GM10248 (cell line): ENCODE data around the gene ENTPD8.
"Not testable (repeated sequence)": the region's sequence is repeated elsewhere in the genome, so short reads cannot be mapped to it uniquely, and the experiment has no call there.

Source experiments
- CTCF ChIA-PET: fragments of 300-600 bp; sonication (Branson Sonifier 250); formaldehyde crosslinking; extraction: SDS; loops from one replicate; lab custom pipeline; 2021; ENCODE audit warnings: antibody characterized with exemption; lab: Yijun Ruan, JAX
- POLR2A ChIA-PET: fragments of 350-650 bp; sonication (Branson Sonifier 250); formaldehyde crosslinking; extraction: SDS; loops from one replicate; lab custom pipeline; 2020; ENCODE audit warnings: antibody characterized with exemption; lab: Yijun Ruan, JAX
- DNase-seq: peaks from one replicate; pipeline ENCODE4 v3.0.0; 2012; ENCODE audit errors: extremely low spot score
- TF ChIP-seq, protein P1 (sequence below): IDR thresholded peaks from 2 replicates; pipeline ENCODE4 v1.5.1; 2012; ENCODE audit warnings: mild to moderate bottlenecking, low read depth; ENCODE audit errors: extremely low read depth, missing control alignments, control extremely low read depth

Gene ENTPD8

DNA sequence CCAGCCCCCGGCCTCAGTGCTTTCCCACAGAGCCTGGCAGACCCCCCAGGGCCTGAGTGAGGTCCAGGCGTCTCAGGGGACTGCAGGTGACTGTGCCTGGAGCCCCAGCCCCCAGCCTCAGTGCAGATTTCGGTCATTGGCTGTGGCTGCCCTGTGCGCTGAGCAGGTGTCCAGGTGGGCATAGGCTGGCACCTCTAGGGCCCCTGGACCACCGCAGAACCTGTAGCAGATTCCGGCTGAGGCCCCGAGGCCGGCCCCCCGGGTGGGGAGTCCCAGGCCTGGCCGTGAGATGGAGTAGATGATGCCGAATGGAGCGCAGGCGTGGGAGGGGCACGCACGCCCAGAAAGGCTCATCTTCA, 30.3 kb downstream of the ENTPD8 start:
- DNase-seq = no peak
- TF ChIP-seq, protein P1, sequence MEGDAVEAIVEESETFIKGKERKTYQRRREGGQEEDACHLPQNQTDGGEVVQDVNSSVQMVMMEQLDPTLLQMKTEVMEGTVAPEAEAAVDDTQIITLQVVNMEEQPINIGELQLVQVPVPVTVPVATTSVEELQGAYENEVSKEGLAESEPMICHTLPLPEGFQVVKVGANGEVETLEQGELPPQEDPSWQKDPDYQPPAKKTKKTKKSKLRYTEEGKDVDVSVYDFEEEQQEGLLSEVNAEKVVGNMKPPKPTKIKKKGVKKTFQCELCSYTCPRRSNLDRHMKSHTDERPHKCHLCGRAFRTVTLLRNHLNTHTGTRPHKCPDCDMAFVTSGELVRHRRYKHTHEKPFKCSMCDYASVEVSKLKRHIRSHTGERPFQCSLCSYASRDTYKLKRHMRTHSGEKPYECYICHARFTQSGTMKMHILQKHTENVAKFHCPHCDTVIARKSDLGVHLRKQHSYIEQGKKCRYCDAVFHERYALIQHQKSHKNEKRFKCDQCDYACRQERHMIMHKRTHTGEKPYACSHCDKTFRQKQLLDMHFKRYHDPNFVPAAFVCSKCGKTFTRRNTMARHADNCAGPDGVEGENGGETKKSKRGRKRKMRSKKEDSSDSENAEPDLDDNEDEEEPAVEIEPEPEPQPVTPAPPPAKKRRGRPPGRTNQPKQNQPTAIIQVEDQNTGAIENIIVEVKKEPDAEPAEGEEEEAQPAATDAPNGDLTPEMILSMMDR = no peak
- ChIA-PET POLR2A (no interaction called here), CTCF (interaction anchor here (1.2 to 5.1 kb wide), 3 partner anchors 12 to 109 kb away, joined by 4 to 30 read pairs (median 9); partner anchors contain the start of genes EXD3, NOXA1 and NRARP)

DNA sequence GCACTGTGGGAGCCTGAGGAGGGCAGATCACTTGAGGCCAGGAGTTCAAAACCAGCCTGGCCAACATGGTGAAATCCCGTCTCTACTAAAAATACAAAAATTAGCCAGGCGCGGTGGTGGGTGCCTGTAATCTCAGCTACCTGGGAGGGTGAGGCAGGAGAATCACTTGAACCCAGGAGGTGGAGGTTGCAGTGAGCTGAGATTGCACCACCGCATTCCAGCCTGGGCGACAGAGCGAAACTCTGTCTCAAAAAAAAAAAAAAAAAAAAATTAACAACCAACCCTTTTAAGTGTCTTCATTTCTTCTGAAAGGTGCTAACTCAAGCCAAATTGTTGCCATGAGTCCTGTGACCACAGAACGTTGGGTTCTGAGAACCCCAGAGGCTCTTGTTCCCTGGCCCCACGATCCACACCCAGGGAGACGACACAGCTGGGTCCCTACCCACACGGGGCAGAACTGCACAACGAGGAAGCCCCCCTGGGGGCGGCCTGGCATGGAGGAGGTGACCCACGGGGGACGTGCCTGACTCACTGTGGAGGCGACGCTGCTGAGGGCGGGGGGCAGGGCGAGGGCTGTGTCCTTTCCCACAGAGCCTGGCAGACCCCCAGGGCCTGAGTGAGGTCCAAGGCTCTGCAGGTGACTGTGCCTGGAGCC, 30.8 kb downstream of the ENTPD8 start:
- POLR2A ChIA-PET = not testable (repeated sequence)
- CTCF ChIA-PET = interaction anchor here (0.8 to 5.1 kb wide), 5 partner anchors 13 to 124 kb away, joined by 3 to 30 read pairs (median 4); partner anchors contain the start of genes EXD3, NOXA1 and NRARP

DNA sequence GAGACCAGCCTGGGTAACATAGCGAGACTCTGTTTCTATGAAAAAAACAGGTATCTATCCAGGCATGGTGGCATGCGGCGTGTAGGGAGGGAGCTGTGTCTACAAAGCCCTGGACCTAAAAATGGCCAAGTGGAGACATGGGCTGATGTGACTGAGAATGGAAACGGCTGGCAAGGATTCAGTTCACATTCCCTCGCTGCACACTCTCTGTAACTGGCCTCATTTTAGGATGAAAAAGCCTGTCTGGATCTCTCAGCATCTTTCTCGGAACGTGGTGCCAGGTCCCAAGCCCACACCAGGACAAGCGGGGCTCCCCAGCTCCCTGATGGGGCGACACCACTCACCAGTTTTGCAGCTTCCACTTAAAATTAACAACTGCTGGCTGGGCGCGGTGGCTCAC, 31.6 kb downstream of the ENTPD8 start:
- POLR2A ChIA-PET = no interaction called here
- TF ChIP-seq, protein P1 = no peak
- CTCF ChIA-PET = interaction anchor here (0.7 to 5.1 kb wide), 5 partner anchors 13 to 123 kb away, joined by 3 to 30 read pairs (median 7); partner anchors contain the start of genes EXD3, NOXA1 and NRARP
- DNase-seq = no peak

More for the DNA sequence above, 30.8 kb downstream of the ENTPD8 start:
- DNase-seq = not testable (repeated sequence)

DNA sequence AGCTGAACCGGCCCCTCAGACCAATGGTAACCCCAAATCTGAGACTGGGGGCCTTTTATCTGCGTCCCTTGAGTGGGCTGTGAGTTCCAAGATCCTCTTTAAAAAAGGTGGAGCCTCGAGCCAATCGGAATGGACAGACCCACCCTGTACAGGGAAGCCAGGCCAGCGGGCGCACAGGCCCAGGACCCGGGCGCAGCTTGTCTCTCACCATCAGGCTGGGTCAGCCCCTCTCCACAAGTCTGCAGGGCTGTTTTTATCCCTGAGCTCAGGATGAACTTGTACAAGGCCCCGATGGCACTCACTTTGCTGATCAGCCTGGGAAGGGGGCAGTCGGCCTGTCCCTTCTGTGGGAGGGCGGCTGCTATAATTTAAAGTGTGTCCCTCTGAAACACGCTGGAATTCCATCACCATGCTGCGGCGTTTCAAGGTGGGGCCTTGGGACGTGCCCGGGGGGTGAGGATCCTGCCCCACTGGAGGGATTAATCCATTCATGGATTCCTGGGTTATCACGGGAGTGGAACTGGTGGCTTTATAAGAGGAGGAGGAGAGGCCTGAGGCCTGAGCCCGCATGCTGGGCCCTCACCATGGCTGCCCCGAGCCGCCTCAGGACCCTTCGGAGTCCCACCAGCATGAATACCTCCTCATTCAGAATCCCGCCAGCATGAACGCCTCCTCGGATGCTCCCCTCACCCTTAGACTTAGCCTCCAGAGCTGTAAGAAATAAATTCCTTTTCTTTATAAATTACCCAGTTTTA, 32.3 kb downstream of the ENTPD8 start:
- TF ChIP-seq, protein P1 = no peak
- ChIA-PET POLR2A (no interaction called here), CTCF (interaction anchor here (0.7 to 5.1 kb wide), 6 partner anchors 14 to 126 kb away, joined by 3 to 30 read pairs (median 5); partner anchors contain the start of genes EXD3, NOXA1 and NRARP)
- DNase-seq = no peak

DNA sequence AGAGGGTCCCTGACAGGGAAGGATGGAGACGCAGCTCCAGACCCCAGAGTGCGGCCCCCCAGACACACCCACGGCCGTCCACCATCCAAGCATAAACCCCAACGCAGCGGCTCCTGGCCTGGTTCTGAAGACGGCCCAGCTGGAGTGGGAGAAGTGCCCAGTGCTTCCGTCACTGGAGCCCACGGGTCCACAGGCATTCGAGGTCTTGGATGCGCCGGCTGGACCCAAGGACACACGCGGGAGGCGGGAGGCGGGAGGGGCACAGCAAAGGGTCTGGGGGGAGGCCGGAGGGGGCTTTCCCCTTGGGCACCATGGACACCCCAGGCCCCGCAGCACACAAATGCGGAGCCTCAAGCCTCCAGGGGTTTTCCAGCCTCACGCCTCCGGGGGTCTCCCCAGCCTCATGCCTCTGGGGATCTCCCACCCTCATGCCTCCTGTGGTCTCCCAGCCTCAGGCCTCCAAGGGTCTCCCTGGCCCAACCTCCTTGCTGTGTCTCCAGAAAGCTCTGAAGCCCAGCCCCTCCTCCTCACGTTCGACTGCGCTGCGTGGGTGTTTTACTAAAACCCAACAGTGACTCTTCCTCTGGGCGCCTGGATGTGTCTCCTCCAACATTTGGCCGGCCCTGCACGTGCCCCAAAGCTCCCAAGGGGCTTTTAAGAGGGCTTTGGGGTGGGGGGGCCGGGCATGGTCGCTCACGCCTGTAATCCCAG, 33.4 kb downstream of the ENTPD8 start:
- TF ChIP-seq, protein P1 = no peak
- ChIA-PET POLR2A (interaction anchor here (0.9 kb wide), 1 partner anchor 106 kb away, joined by 3 read pairs; the partner anchor contains the start of gene NRARP), CTCF (interaction anchor here (1.0 to 5.1 kb wide), 4 partner anchors 15 to 125 kb away, joined by 3 to 30 read pairs (median 5); partner anchors contain the start of genes EXD3 and NOXA1)
- DNase-seq = no peak

DNA sequence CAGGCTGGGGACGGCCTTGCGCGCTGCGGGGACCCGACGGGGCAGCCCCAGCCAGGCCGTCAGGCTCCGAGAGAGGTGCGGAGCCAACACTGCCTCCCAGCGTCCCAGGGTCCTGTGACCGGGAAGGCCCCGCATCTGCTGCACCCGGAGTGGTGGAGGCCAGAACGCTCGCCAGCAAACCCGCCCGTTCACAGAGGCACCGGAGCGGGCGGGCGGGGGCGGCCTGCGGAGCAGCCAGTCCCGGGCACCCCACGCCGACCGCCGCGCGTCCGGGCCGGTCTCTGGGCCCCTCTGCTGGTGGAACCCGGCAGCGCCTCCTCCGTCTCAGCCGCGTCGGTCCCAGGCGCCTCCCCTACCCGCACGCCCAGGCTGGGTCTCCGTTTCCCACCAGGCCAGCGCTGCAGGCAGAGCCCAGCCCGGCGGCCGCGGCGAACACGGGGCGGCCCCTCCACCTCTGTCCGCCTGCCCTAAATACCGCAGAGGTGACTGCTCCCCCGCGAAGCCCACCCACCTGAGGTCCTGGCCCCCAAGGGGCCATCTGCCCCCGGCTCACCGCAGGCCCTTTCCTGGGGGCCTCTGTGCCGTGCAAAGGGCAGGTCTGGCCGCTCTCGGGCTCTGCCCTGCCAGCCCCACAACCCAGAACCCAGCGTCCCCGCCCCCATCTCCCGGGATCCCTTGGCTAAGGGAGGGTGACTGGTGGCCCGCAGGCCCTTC, 34.1 kb downstream of the ENTPD8 start:
- DNase-seq = peak; percentile 86

More for the DNA sequence above, 34.1 kb downstream of the ENTPD8 start:
- ChIA-PET POLR2A (no interaction called here), CTCF (interaction anchor here (1.0 to 2.0 kb wide), 2 partner anchors 108 to 120 kb away, joined by 3 to 7 read pairs; no protein-coding TSS in a partner anchor)
- TF ChIP-seq, protein P1 = peak; percentile 80
